H9 (cell line): ENCODE data around the gene CSRP3. TPM values are rescaled to one million over a fixed set of nuclear protein-coding genes. Genes with fewer than 3 reads are reported as not detected.

Source experiments
- DNase-seq: peaks from one replicate; pipeline ENCODE4 v3.0.0-alpha.2; 2017
- H2AFZ ChIP-seq: one replicate; pipeline ENCODE4 v1.6.1; 2013; ENCODE audit warnings: mild to moderate bottlenecking, low read length, control low read depth, moderate library complexity
- H2AK5ac ChIP-seq: 2 replicates; pipeline ENCODE4 v1.6.1; 2013; ENCODE audit warnings: low read length, control low read depth, mixed read lengths; ENCODE audit not compliant: insufficient read length
- H2BK120ac ChIP-seq: one replicate; pipeline ENCODE4 v1.6.1; 2013; ENCODE audit warnings: low read depth, mild to moderate bottlenecking, low read length, control low read depth, inconsistent platforms; ENCODE audit not compliant: poor library complexity, severe bottlenecking
- H2BK12ac ChIP-seq: 2 replicates; pipeline ENCODE4 v1.6.1; 2013; ENCODE audit warnings: low read length, control low read depth, mixed read lengths, low read depth; ENCODE audit not compliant: insufficient read length
- H2BK15ac ChIP-seq: 2 replicates; pipeline ENCODE4 v1.6.1; 2013; ENCODE audit warnings: low read depth, low read length, control low read depth
- H2BK20ac ChIP-seq: one replicate; pipeline ENCODE4 v1.6.1; 2013; ENCODE audit warnings: low read depth, mild to moderate bottlenecking, low read length, control low read depth, inconsistent platforms; ENCODE audit not compliant: poor library complexity, severe bottlenecking
- H2BK5ac ChIP-seq: 2 replicates; pipeline ENCODE4 v1.6.1; 2013; ENCODE audit warnings: low read length, control low read depth, mixed read lengths; ENCODE audit not compliant: insufficient read length
- H3K14ac ChIP-seq: 2 replicates; pipeline ENCODE4 v1.6.1; 2013; ENCODE audit warnings: low read length, control low read depth; ENCODE audit not compliant: insufficient read depth
- H3K18ac ChIP-seq: 2 replicates; pipeline ENCODE4 v1.6.1; 2013; ENCODE audit warnings: low read depth, mild to moderate bottlenecking, mixed read lengths, low read length, control low read depth; ENCODE audit not compliant: insufficient read length
- H3K23ac ChIP-seq: 2 replicates; pipeline ENCODE4 v1.6.1; 2013; ENCODE audit warnings: low read length, control low read depth, mixed read lengths, low read depth; ENCODE audit not compliant: insufficient read length
- H3K23me2 ChIP-seq: 2 replicates; pipeline ENCODE4 v1.6.1; 2013; ENCODE audit warnings: low read depth, mild to moderate bottlenecking, mixed read lengths, low read length, control low read depth; ENCODE audit not compliant: insufficient read length, poor library complexity, severe bottlenecking
- H3K27ac ChIP-seq: 2 replicates; pipeline ENCODE4 v1.5.1; 2013; ENCODE audit warnings: low read length, control low read depth, mixed read lengths, low read depth; ENCODE audit not compliant: insufficient read length
- H3K27me3 ChIP-seq: 2 replicates; pipeline ENCODE4 v1.6.1; 2013; ENCODE audit warnings: low read length, control low read depth, inconsistent platforms; ENCODE audit not compliant: insufficient read depth
- H3K4ac ChIP-seq: 2 replicates; pipeline ENCODE4 v1.6.1; 2013; ENCODE audit warnings: low read depth, mild to moderate bottlenecking, control low read depth, inconsistent platforms, low read length, moderate library complexity
- H3K4me1 ChIP-seq: 2 replicates; pipeline ENCODE4 v1.6.1; 2013; ENCODE audit warnings: low read length, control low read depth, inconsistent platforms; ENCODE audit not compliant: insufficient read depth
- H3K4me2 ChIP-seq: 2 replicates; pipeline ENCODE4 v1.6.1; 2013; ENCODE audit warnings: low read length, control low read depth, mixed read lengths; ENCODE audit not compliant: insufficient read length, insufficient read depth
- H3K56ac ChIP-seq: 2 replicates; pipeline ENCODE4 v1.6.1; 2013; ENCODE audit warnings: low read depth, mild to moderate bottlenecking, mixed read lengths, low read length, control low read depth; ENCODE audit not compliant: insufficient read length
- H3K79me1 ChIP-seq: 2 replicates; pipeline ENCODE4 v1.6.1; 2013; ENCODE audit warnings: low read depth, mild to moderate bottlenecking, moderate library complexity, low read length, control low read depth, inconsistent platforms; ENCODE audit not compliant: insufficient read depth, poor library complexity, severe bottlenecking
- H3K79me2 ChIP-seq: 2 replicates; pipeline ENCODE4 v1.6.1; 2013; ENCODE audit warnings: low read length, control low read depth, inconsistent platforms; ENCODE audit not compliant: insufficient read depth
- H3K9ac ChIP-seq: 2 replicates; pipeline ENCODE4 v1.6.1; 2013; ENCODE audit warnings: low read length, control low read depth, mixed read lengths; ENCODE audit not compliant: insufficient read length; ENCODE audit errors: extremely low read depth
- H3K9me3 ChIP-seq: one replicate; pipeline ENCODE4 v1.6.1; 2013; ENCODE audit warnings: low read depth, low read length, inconsistent platforms; ENCODE audit not compliant: control insufficient read depth
- H3T11ph ChIP-seq: one replicate; pipeline ENCODE4 v1.6.1; 2013; ENCODE audit warnings: mild to moderate bottlenecking, low read length, control low read depth, inconsistent platforms
- H4K20me1 ChIP-seq: one replicate; pipeline ENCODE4 v1.6.1; 2013; ENCODE audit not compliant: control insufficient read depth, insufficient read length, insufficient read depth
- H4K5ac ChIP-seq: 2 replicates; pipeline ENCODE4 v1.6.1; 2013; ENCODE audit warnings: low read depth, mild to moderate bottlenecking, mixed read lengths, low read length, control low read depth; ENCODE audit not compliant: insufficient read length
- H4K8ac ChIP-seq: replicated peaks from 2 replicates; pipeline ENCODE4 v1.6.1; 2013; ENCODE audit warnings: low read length, control low read depth, mixed read lengths, low read depth; ENCODE audit not compliant: insufficient read length
- H4K91ac ChIP-seq: 2 replicates; pipeline ENCODE4 v1.6.1; 2013; ENCODE audit warnings: low read depth, mild to moderate bottlenecking, moderate library complexity, mixed read lengths, low read length, control low read depth; ENCODE audit not compliant: insufficient read length
- H3K27ac Mint-ChIP-seq, 3 experiments: 2 replicates in 2 of 3; 3 replicates in 1 of 3; pipeline ENCODE4 v1.8.0; 2020 to 2021; ENCODE audit warnings: mixed read lengths in 3 of 3, mild to moderate bottlenecking in 1 of 3, moderate library complexity in 1 of 3
- H3K27me3 Mint-ChIP-seq: 2 replicates; pipeline ENCODE4 v1.8.0; 2021; ENCODE audit warnings: low read depth, mild to moderate bottlenecking, moderate library complexity, mixed read lengths
- H3K36me3 Mint-ChIP-seq, 3 experiments: 2 replicates in 2 of 3; 3 replicates in 1 of 3; pipeline ENCODE4 v1.8.0; 2020 to 2021; ENCODE audit warnings: low read depth in 3 of 3, mixed read lengths in 3 of 3; ENCODE audit not compliant: insufficient read depth in 1 of 3
- H3K4me1 Mint-ChIP-seq, 2 experiments: 2 replicates each; pipeline ENCODE4 v1.8.0; 2020; ENCODE audit warnings: mixed read lengths in 2 of 2
- H3K4me3 Mint-ChIP-seq, 2 experiments: 2 replicates in 1 of 2; 3 replicates in 1 of 2; pipeline ENCODE4 v1.8.0; 2020 to 2021; ENCODE audit warnings: mild to moderate bottlenecking in 2 of 2, mixed read lengths in 2 of 2, moderate library complexity in 1 of 2
- H3K9me3 Mint-ChIP-seq, 2 experiments: 2 replicates in 1 of 2; 3 replicates in 1 of 2; pipeline ENCODE4 v1.8.0; 2020; ENCODE audit warnings: mild to moderate bottlenecking in 2 of 2, mixed read lengths in 2 of 2, moderate library complexity in 1 of 2
- WGBS: extraction: QIAGEN DNeasy Blood & Tissue Kit; methylation state at CpG from one replicate; pipeline ENCODE4 v1.1.7; 2013; ENCODE audit warnings: missing lambda C conversion rate, low lambda C conversion rate, mixed read lengths; ENCODE audit not compliant: insufficient read length; ENCODE audit errors: extremely low coverage; 5-methylcytosine and 5-hydroxymethylcytosine counted together
- total RNA-seq: library from RNA; stranded (reverse); gene quantifications from 2 replicates; pipeline ENCODE4 v1.2.1, GENCODE V29; 2021
- TF ChIP-seq, protein P1 (sequence below): fragments of 200-600 bp; sonication (generic); conservative IDR thresholded peaks from 3 replicates; pipeline ENCODE4 v1.8.0; 2021; ENCODE audit warnings: antibody characterized with exemption, mild to moderate bottlenecking

The CSRP3 gene
- total RNA-seq, 1 experiment from 2014 or later = not detected

DNA sequence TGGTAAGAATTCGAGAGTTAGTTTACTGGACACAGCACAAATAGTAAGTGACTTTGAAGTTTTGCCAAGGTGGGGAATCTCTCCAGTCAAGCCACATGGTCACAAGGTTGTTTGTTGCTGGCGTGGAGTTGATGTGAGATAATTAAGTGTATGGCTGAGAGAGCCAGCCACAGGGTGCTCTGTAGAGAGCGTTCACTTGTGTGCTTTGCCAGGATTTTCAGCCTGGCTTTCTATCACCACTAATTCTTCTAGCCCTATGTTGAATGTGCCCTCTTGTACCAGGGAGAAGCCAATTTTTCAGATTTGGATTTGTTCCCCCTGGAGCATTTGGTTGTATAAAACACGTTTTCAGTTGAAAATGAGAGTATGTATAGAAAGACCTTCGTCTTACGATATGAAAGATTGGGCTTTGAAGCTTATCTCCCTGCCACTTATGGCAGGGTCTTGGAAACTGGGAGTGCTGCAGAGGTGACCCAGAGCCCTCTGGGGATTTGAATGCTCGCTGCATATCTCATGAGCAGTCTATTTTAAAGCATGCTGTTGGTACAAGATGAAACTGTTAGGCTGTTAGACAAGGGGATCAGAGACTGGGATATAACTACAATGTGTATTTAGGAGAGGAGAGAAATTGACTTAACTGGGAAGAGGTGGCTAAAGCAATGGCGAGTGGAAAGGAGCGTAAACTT lies 28.6 kb downstream of the CSRP3 start:
- no peak overlapping the region for H3K23ac ChIP-seq
- H3K79me2 ChIP-seq = no peaks in the 10 kb centered on the region
- H2BK5ac ChIP-seq = no peak overlapping the region
- no peak overlapping the region for H3K27ac ChIP-seq
- no peaks in the 10 kb centered on the region for H3K27me3 Mint-ChIP-seq
- H3K4me3 Mint-ChIP-seq = no peak overlapping the region
- H3K4me2 ChIP-seq = no peak overlapping the region
- TF ChIP-seq, protein P1, sequence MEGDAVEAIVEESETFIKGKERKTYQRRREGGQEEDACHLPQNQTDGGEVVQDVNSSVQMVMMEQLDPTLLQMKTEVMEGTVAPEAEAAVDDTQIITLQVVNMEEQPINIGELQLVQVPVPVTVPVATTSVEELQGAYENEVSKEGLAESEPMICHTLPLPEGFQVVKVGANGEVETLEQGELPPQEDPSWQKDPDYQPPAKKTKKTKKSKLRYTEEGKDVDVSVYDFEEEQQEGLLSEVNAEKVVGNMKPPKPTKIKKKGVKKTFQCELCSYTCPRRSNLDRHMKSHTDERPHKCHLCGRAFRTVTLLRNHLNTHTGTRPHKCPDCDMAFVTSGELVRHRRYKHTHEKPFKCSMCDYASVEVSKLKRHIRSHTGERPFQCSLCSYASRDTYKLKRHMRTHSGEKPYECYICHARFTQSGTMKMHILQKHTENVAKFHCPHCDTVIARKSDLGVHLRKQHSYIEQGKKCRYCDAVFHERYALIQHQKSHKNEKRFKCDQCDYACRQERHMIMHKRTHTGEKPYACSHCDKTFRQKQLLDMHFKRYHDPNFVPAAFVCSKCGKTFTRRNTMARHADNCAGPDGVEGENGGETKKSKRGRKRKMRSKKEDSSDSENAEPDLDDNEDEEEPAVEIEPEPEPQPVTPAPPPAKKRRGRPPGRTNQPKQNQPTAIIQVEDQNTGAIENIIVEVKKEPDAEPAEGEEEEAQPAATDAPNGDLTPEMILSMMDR = no peak
- H3K36me3 Mint-ChIP-seq = peaks cover 3 to 49% (median 37%) of the 10 kb centered on the region in 3 experiments; a peak in 5 of 7 replicates
- no peak overlapping the region for H3K56ac ChIP-seq
- H3K18ac ChIP-seq = no peak overlapping the region
- H3K4me1 ChIP-seq = no peaks in the 10 kb centered on the region
- no peak overlapping the region for H3K4ac ChIP-seq
- no peak overlapping the region for H4K8ac ChIP-seq
- H4K91ac ChIP-seq = no peak overlapping the region
- H3K9me3 ChIP-seq = no peaks in the 10 kb centered on the region
- H2BK15ac ChIP-seq = no peak overlapping the region
- H3K4me1 Mint-ChIP-seq = no peaks in the 10 kb centered on the region
- H2AK5ac ChIP-seq = no peak overlapping the region
- H4K20me1 ChIP-seq = no peaks in the 10 kb centered on the region
- H2AFZ ChIP-seq = no peak overlapping the region
- no peaks in the 10 kb centered on the region for H3K79me1 ChIP-seq
- H2BK120ac ChIP-seq = no peak overlapping the region
- H3T11ph ChIP-seq = no peak overlapping the region
- DNase-seq = no peak
- no peaks in the 10 kb centered on the region for H3K27me3 ChIP-seq
- H2BK12ac ChIP-seq = no peak overlapping the region
- H4K5ac ChIP-seq = no peak overlapping the region
- no peak overlapping the region for H3K14ac ChIP-seq
- H3K23me2 ChIP-seq = no peaks in the 10 kb centered on the region
- H3K27ac Mint-ChIP-seq = no peak overlapping the region
- no peak overlapping the region for H2BK20ac ChIP-seq
- no peak overlapping the region for H3K9ac ChIP-seq
- no peaks in the 10 kb centered on the region for H3K9me3 Mint-ChIP-seq
- no CpG with 5 or more reads among the region's 9 CpGs for WGBS
